T47D (cell line): ENCODE measurements around the gene PTP4A2.
"Not testable (repeated sequence)": the region's sequence is repeated elsewhere in the genome, so short reads cannot be mapped to it uniquely, and the experiment has no call there.

Experiments used
- DNase-seq, 2 experiments: peaks; one replicate each; pipeline versions ENCODE4 v3.0.0 to v3.0.0-alpha.2; 2011 to 2012; ENCODE audit warnings: low read depth in 1 of 2, low spot score in 1 of 2
- JUND ChIP-seq: IDR thresholded peaks from 2 replicates; pipeline ENCODE4 v1.6.1; 2012; ENCODE audit warnings: low read depth
- in situ Hi-C: cut with HindIII; loops from 2 replicates; pipeline ENCODE4 v1.10.0; 2016; ENCODE audit warnings: low sequenced_read_pairs, low pct_unique_long_range_greater_than_20kb

Gene PTP4A2

DNA sequence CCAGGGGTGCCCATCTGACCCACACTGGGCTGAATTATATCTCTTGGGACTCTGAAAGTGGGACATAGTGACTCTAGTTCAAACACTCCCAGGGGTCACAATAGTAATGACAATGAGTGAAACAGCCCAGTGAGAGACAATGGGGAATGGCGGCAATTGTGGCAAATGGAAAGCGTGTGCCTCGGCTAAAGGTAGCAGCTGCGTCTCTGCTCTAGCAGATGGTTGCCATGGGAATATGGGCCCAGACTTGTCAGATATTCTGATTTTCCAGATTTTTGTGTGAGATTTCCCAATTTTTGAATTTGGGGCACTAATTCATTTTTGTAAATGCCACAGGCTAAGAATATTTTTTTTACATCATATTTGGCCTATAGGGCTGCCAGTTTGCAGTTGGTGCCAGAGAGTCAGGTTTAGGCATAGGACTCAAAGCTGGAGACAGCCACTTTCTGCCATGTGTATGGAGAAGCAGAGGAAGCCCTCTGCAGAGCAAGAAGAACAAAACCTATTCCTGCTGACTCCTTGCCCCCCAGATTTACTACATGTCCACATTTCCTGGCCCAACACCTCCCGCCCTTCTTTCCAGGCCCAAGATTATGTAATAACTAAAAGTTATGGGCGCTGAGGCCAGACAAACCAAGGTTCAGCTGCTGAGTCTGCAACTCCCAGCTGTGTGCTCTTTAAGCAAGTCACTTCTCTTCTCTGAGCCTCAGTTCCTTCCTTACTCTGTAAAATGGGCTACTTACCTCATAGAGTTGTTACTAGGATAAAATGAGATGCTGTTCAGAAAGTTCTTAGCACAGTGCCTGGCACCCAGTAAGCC lies 21.6 kb upstream of the PTP4A2 start:
- no peak for DNase-seq
- in situ Hi-C loops, result no loop called here
- no peak for TF ChIP-seq JUND

DNA sequence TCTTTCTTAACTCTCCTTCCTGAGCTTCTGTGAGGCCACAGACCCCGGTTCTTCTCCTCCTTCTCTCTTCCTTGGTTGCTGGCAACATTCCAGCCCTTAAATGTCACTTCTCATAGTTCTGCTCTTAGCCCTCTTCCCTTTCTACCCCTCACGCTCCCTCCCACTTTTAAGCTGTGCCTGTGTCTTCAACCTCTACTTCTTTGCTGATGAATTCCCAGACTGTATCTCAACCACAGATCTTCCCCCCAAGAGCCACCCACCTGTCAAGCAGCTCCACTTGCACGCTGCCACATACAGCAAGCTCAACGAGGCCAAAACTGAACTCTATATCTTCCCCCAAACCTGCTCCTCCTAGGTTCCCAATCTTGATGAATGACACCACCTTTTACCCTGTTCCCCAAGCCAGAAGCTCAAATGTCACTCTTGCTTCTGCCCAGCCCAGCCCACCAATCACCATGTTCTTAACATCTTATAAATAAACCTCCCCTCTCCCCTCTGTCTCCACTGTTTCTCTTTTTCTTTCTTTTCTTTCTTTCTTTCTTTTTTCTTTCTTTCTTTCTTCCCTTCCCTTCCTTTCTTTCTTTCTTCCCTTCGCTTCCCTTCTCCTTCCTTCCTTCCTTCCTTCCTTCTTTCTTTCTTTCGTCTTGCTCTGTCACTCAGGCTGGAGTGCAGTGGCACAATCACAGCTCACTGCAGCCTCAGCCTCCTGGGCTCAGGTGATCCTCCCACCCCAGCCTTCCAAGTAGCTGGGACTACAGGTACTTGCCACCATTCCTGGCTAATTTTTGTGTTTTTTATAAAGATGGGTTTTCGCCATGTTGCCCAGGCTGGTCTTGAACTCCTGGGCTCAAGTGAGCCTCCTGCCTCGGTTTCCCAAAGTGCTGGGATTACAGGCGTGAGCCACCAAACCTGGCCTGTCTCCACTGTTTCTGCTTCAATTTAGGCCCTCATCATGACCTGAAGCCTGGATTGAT lies 19.8 kb upstream of the PTP4A2 start:
- TF ChIP-seq JUND, result no peak
- in situ Hi-C loops, result no loop called here
- no peak for DNase-seq

DNA sequence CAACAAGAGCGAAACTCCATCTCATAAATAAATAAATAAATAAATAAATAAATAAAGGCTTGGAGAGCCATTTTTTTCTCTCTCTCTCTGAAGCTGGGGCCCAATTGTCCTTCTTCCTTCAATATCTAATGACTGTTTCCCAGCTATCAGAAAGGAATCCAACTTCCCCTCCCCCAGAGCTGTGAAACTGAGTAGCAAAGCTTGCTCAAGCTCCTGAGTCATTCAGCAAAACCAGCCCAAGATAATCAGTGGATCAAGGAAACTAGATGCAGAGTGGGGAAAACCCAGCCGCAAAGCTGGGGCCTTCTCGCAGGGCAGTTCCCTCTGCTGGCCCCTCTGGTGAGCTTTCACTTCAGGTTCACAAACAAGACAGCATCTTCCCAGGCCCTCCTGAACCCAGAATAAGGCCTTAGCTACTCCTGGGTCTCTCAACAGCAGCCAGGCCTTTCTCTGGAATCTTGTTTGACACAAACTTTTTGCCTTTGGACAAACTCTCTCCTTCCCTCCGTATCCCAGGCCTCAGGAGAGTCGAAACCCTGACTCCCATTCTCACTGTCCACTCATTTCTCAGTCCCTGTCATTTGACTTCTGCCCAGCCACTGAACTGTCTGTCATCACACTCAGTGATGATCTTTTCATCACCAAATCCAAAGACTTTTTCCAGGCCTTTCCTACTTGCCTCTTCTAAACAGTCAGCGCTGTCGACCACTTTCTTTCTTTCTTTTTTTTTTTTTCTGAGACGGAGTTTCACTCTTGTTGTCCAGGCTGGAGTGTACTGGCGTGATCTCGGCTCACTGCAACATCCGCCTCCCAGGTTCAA lies 18.0 kb upstream of the PTP4A2 start:
- peak in 1 of 2 experiments; percentile 72 for DNase-seq
- in situ Hi-C loops, result no loop called here
- TF ChIP-seq JUND, result no peak

DNA sequence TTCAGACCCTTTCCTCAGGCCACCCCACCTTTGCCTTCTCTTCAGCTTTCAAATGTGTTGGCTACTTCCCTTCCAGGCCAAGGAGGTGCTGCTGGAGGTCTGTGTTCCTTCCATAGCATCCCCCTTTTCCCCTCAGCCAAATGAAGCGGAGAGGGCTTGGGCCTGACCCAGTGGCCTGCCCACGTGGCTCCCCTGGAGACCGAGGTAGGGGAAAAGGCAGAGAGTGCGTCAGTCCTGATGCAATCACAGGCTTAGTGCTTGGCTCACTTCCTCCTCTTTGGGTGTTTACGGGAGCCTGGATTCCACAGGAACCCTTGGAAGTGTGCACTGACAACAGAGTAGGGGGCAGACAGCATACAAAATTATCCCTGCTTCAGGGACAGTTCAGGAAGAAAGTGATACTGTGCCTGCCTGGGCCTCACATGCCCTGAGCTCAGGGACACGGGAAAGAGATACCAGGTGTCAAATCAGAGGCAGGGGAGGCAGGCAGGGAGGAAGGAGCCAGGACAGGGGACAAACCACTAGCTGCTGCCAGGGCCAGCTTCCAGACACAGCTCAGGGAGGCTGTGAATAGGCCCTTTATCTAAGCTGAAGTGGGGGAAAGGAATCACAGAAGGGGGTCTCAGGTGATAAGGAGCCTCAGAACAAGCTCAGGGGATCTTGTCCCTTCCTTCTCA lies 16.6 kb upstream of the PTP4A2 start:
- in situ Hi-C loops, result no loop called here
- TF ChIP-seq JUND, result no peak
- peak in 1 of 2 experiments; percentile 48 for DNase-seq

DNA sequence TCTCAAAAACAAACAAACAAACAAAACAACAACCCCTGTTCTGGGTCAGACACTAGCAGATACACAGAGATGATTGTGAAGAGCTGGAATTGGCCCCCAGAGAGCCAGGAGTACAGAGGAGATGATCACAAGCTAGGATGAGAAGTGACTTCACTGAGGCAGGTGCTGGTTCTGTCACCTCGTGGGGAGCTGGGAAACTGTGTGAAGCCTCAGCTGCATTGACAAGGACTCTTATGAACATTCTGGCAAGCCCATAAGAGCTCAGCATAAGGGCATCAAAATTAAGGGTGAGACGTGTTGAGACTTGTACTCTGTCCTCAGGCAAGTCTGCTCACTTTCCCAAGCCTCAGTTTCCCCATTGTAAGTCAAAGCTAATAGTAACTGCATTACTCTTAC lies 14.7 kb upstream of the PTP4A2 start:
- in situ Hi-C loops, result no loop called here
- TF ChIP-seq JUND, result no peak
- DNase-seq, result no peak

DNA sequence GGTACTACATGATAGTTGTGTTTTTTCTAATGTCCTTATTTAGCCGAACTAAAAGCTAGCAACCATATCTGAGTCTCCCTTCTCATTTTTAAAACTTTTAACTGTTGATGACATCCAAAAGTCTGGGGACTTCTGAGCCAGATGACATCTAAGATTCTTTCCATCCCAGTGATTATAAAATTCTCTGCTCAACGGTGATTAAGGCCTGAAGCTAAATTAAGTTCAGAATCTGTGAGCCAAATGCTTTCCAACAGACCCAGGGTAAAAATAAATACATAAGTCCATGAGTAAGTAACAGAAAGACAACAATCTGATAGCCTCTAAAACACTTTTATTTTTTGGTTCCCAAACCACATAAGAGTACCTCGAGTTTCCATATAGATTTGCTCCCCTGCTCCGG lies 13.1 kb upstream of the PTP4A2 start:
- in situ Hi-C loops, result no loop called here
- no peak for TF ChIP-seq JUND

DNA sequence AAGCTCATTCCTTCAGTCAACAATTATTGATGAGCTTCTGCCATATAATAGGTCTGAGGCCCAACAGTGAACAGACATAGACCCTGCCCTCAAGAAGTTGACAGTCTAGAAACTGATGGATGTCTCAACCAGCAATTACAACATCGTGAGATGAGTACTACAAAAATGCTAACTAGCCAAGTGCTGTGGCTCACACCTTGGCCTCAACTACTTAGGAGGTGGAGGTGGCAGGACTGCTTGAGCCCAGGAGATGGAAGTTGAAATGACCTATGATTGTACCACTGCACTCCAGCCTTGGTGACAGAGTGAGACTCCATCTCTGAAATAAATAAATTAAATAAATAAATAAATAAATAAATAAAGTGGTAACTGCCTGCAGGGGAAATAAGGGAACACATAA lies 11.7 kb upstream of the PTP4A2 start:
- DNase-seq, result no peak
- no peak for TF ChIP-seq JUND
- in situ Hi-C loops, result no loop called here

More for the DNA sequence above, 13.1 kb upstream of the PTP4A2 start:
- no peak for DNase-seq

DNA sequence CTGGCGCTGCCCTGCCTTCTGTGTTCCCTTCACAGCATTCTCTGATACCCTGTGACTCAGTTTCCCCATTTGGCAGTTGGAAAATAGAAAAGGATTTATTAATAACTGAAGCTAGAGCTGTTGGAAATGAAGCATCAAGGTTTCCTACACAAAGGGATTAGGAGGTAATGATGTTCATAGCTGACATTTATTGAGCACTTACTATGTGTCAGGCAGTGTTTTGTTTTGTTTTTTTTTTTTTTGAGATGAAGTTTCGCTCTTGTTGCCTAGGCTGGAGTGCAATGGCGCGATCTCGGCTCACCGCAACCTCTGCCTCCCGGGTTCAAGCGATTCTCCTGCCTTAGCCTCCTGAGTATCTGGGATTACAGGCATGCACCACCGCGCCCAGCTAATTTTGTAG lies 7.5 kb upstream of the PTP4A2 start:
- in situ Hi-C loops, DNase-seq: not testable (repeated sequence)

DNA sequence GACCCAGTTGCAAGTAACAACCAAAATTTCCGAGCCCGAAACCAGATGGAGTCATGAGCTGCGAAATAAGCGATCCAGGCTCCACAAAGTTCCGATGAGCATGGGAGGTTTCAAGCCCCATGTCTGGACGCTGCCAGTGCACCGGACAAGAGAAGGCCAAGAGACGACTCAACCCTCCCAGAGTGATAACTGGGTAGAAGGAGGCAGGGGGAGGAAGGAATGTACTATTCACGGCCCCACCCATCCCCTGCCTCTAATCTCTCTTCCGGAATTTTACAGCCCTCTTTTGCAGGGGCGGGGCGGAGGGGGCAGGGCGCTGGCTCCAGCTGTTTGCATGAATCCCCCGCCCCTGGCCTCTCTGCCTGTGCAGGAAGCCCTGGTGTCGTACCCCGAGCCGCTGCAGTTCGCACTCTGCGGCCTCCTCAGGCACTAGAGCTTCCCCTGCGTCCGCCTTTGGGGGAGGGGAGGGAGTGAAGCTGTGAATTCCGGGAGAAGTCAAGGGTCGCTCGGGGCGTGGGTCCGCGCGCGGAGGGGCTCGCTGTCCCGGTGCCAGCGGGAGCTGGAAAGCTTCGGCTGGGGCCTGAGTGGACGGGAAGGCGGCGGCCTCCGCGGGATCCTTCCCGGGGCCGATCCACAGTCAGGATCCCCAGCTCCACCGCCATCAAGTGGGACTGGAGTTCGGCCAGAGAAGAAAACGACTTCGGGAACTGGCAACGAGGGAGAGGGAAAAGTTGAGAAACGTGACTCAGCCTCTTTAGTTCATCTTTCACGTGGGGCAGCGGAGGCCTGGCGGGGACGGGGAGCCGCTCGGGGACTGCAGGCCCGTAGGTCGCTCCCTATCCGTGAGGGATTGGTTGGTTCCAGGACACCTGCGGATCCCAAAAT lies 6.3 kb upstream of the PTP4A2 start:
- no peak for DNase-seq
- TF ChIP-seq JUND, result no peak
- in situ Hi-C loops, result no loop called here

DNA sequence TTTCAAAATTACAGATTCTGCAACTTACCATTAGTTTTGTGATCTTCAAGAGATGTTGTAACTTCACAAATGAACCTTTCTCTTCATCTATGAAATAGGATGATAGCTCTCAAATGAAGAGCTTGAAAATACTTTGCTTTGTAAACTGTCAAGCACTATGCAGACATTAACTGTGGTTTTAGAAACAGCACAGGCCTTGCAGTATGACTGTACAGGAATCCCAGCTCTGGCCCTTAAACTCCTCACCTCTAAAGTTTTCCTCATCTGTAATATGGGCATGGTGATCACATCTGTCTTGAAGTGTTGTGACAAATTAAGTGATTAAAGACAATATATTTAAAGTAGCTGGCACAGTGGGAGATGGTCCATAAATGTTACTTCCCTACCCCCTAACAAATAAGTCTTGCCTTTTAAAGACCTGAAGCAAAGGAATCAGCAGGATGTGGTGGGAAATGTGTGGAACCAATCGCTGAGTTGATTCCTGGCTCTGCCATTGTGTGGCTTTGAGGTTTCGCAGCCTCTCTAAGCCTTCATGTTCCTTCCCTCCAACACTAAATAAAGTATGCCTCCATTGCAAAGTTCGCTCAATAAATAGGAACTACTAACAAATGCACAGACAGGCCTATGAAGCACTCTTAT lies 5.5 kb upstream of the PTP4A2 start:
- in situ Hi-C loops, result no loop called here
- TF ChIP-seq JUND, result no peak
- DNase-seq, result no peak

DNA sequence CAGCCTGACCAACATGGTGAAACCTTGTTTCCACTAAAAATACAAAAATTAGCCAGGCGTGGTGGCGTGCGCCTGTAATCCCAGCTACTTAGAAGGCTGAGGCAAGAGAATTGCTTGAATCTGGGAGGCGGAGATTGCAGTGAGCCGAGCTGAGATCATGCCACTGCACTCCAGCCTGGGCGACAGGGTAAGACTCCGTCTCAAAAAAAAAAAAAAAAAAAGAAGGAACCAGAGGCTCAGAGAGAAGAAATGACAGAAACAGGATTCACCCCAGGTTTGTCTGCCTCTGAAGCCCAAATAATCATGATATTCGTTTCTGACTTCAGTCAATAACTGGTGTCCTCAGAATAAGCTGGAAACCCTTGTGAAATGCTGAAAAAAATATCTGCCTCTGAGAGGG lies 3.9 kb upstream of the PTP4A2 start:
- DNase-seq, in situ Hi-C loops: not testable (repeated sequence)
